K562 (cell line): ENCODE data around the gene DDAH2. TPM values are rescaled to one million over a fixed set of nuclear protein-coding genes. Genes with fewer than 3 reads are reported as not detected.

Experiments
- ATAC-seq: fragments of 200-7000 bp; cut with Tn5 transposase; 3 replicates; pipeline ENCODE4 v1.9.1; 2020; ENCODE audit warnings: moderate library complexity
- BruUV-seq: library from RNA; stranded (reverse); fragments of 400-500 nt; replicated peaks from 2 replicates; lab custom pipeline; 2021; lab: Mats Ljungman, UMichigan
- CTCF ChIA-PET: fragments of 300-600 bp; formaldehyde crosslinking; extraction: SDS; loops from one replicate; lab custom pipeline; 2021; ENCODE audit warnings: low intra/inter-chr PET ratio; lab: Yijun Ruan, JAX
- POLR2A ChIA-PET: fragments of 300-600, 350-650 bp; sonication (Branson Sonifier 250); formaldehyde crosslinking; extraction: SDS; loops from one replicate; lab custom pipeline; 2021; ENCODE audit warnings: antibody characterized with exemption, inconsistent platforms; lab: Yijun Ruan, JAX
- DNase-seq, 4 experiments: peaks; one replicate each; pipeline versions ENCODE4 v3.0.0 to v3.0.0-alpha.2; 2011 to 2018; ENCODE audit warnings: low spot score in 3 of 4, mixed read lengths in 3 of 4; ENCODE audit errors: extremely low read depth in 1 of 4
- FAIRE-seq: peaks from 2 replicates; lab custom pipeline; 2011; peaks lifted over from hg19 to GRCh38; lab: Jason Lieb, UNC
- H2AFZ ChIP-seq: 2 replicates; pipeline ENCODE4 v1.6.0; 2011; ENCODE audit warnings: low read depth, low read length, control low read depth, inconsistent platforms
- H3K27ac ChIP-seq: fragments of 200-600 bp; 3 replicates; pipeline ENCODE4 v1.8.0; 2011; ENCODE audit warnings: low read depth, mild to moderate bottlenecking, control low read depth, inconsistent platforms, low read length, moderate library complexity, mixed read lengths; ENCODE audit errors: extremely low read depth
- H3K27me3 ChIP-seq, 2 experiments: fragments of 300-600 bp in 1 of 2; 2 replicates in 1 of 2; 3 replicates in 1 of 2; pipeline versions ENCODE4 v1.6.0 to v1.8.0; 2011; ENCODE audit warnings: inconsistent platforms in 2 of 2, low read length in 2 of 2, mild to moderate bottlenecking in 1 of 2, mixed read lengths in 1 of 2, moderate library complexity in 1 of 2; ENCODE audit not compliant: control insufficient read depth in 2 of 2, insufficient read depth in 2 of 2
- H3K36me3 ChIP-seq: fragments of 300-600 bp; 3 replicates; pipeline ENCODE4 v1.8.0; 2011; ENCODE audit warnings: mild to moderate bottlenecking, low read length, inconsistent platforms; ENCODE audit not compliant: control insufficient read depth, insufficient read depth
- H3K4me1 ChIP-seq, 2 experiments: fragments of 200-600 bp in 1 of 2; replicated peaks in 1 of 2; 2 replicates in 1 of 2; 3 replicates in 1 of 2; pipeline versions ENCODE4 v1.5.1 to v1.8.0; 2011; ENCODE audit warnings: inconsistent platforms in 2 of 2, low read length in 2 of 2, mild to moderate bottlenecking in 1 of 2, mixed read lengths in 1 of 2, moderate library complexity in 1 of 2; ENCODE audit not compliant: control insufficient read depth in 2 of 2, insufficient read depth in 2 of 2
- H3K4me2 ChIP-seq: 2 replicates; pipeline ENCODE4 v1.6.1; 2011; ENCODE audit warnings: low read length, control low read depth, inconsistent platforms, mixed read lengths; ENCODE audit not compliant: insufficient read depth
- H3K4me3 ChIP-seq: fragments of 200-600 bp; sonication (generic), shearing (Covaris generic); 2 replicates; pipeline ENCODE4 v1.5.1; 2016; ENCODE audit warnings: control low read depth, inconsistent platforms
- H3K79me2 ChIP-seq: fragments of 200-600 bp; 3 replicates; pipeline ENCODE4 v1.8.0; 2011; ENCODE audit warnings: low read length, inconsistent platforms; ENCODE audit not compliant: control insufficient read depth, insufficient read depth
- H3K9ac ChIP-seq, 2 experiments: 2 replicates each; pipeline versions ENCODE4 v1.6.0 to v1.6.1; 2011; ENCODE audit warnings: low read depth in 2 of 2, low read length in 2 of 2, control low read depth in 1 of 2, inconsistent platforms in 1 of 2, mild to moderate bottlenecking in 1 of 2, mixed read lengths in 1 of 2; ENCODE audit not compliant: insufficient read depth in 1 of 2
- H3K9me1 ChIP-seq: one replicate; pipeline ENCODE4 v1.6.0; 2011; ENCODE audit warnings: inconsistent platforms, mild to moderate bottlenecking, low read length, moderate library complexity; ENCODE audit not compliant: control insufficient read depth, insufficient read depth
- H3K9me3 ChIP-seq: replicated peaks from 2 replicates; pipeline ENCODE4 v1.5.1; 2011; ENCODE audit warnings: low read depth, low read length, inconsistent platforms; ENCODE audit not compliant: control insufficient read depth, insufficient read depth
- H4K20me1 ChIP-seq: replicated peaks from 2 replicates; pipeline ENCODE4 v1.6.1; 2011; ENCODE audit warnings: low read length, inconsistent platforms, mixed read lengths; ENCODE audit not compliant: control insufficient read depth, insufficient read depth
- RB1 ChIP-seq: fragments of 450-650 bp; IDR thresholded peaks from 2 replicates; pipeline ENCODE4 v1.6.1; 2017; ENCODE audit warnings: low read depth, mild to moderate bottlenecking
- WGBS: fragments of 100-300 bp; shearing (Covaris generic); methylation state at CpG from one replicate; pipeline ENCODE4 v1.1.6; 2016; ENCODE audit warnings: low coverage, mixed read lengths; ENCODE audit not compliant: insufficient coverage; ENCODE audit errors: missing lambda C conversion rate; 5-methylcytosine and 5-hydroxymethylcytosine counted together
- in situ Hi-C: fragments of 300-500 bp; cut with MboI; formaldehyde crosslinking; loops from 4 replicates; pipeline ENCODE4 v1.15.0; 2018; ENCODE audit warnings: inconsistent platforms, mixed read lengths
- intact Hi-C: fragments of 100-400 bp; cut with micrococcal nuclease; formaldehyde crosslinking; loops from 2 replicates; pipeline ENCODE4 v1.14.2; 2022
- polyA plus RNA-seq, 8 experiments: library from polyadenylated mRNA; depleted of rRNA in 4 of 8; stranded (reverse) in 5 of 8; unstranded in 3 of 8; fragments of >200 nt; fragmentation: Nextera tagmentation in 2 of 8; fragmentation: Illumina TruSeq in 1 of 8; extraction: Ambion mirVana in 2 of 8; extraction: Trizol in 1 of 8; gene quantifications; 2 replicates each; pipeline versions ENCODE4 v1.2.1 to v1.2.3, GENCODE V29; 2011 to 2014; ENCODE audit warnings: inconsistent platforms in 1 of 8, missing spikeins in 1 of 8
- total RNA-seq, 7 experiments: library from RNA; depleted of rRNA in 6 of 7; stranded (reverse); fragments of >200 nt in 6 of 7; fragmentation: Illumina TruSeq in 2 of 7; extraction: Trizol in 2 of 7; gene quantifications; 2 replicates each; pipeline versions ENCODE4 v1.2.1 to v1.2.3, GENCODE V29; 2011 to 2021; ENCODE audit warnings: low replicate concordance in 1 of 7
- TF ChIP-seq, protein P1 (sequence below): fragments of 450-650 bp; IDR thresholded peaks from 2 replicates; pipeline ENCODE4 v1.6.1; 2017; ENCODE audit warnings: antibody characterized with exemption, mild to moderate bottlenecking
- TF ChIP-seq, protein P2 (sequence below): fragments of 450-650 bp; IDR thresholded peaks from 2 replicates; pipeline ENCODE4 v1.6.1; 2016
- TF ChIP-seq, protein P3 (sequence below), 2 experiments: fragments of 250-450 bp in 1 of 2; fragments of 450-650 bp in 1 of 2; sonication (Bioruptor Pico) in 1 of 2; IDR thresholded peaks; 2 replicates each; pipeline versions ENCODE4 v1.6.1 to v1.8.0; 2016 to 2021; ENCODE audit warnings: mild to moderate bottlenecking in 2 of 2, moderate library complexity in 2 of 2, missing compliant biosample characterization in 1 of 2, missing genetic modification characterization in 1 of 2
- TF ChIP-seq, protein P4 (sequence below): sonication (generic); IDR thresholded peaks from 2 replicates; pipeline ENCODE4 v1.6.1; 2016

The DDAH2 gene
- total and polyA plus RNA-seq, 9 of the 15 experiments (the other 6 are each of a cell fraction or from before 2014, with no cell fraction given), result 1.8 to 45.4 (median 21.4) TPM

DNA sequence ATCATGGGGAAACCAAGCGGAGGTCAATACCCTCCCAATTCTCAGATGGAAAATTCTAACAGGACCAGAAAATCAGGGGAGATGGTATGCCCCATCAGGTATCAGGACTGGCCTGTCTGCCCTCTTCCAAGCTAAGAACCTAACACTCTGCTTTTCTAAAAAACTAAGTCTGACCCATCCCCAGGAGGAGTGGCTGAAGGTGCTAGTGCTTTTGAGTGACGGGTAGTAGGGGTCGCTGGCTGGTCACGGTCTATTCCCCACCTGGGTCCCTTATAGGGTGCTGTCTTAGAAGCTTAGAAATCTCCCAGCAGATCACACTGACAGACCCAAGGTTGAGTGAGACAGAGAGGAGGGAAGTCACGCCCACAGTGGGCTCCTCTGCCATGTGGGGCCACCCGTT is 35.6 kb downstream of the DDAH2 start:
- Histone ChIP-seq H3K27ac (no peak overlapping the region), H2AFZ (no peak overlapping the region), H3K9me3 (no peaks in the 10 kb centered on the region), H3K4me1 (peaks cover 38 to 40% of the 10 kb centered on the region in 2 experiments), H3K4me2 (no peak overlapping the region), H3K9ac (peak overlapping the region in 1 of 2 experiments; percentile 59; a peak in 2 of 4 replicates), H3K27me3 (no peaks in the 10 kb centered on the region), H3K79me2 (peaks cover 9% of the 10 kb centered on the region; the same call in 2 of the 3 replicates), H3K4me3 (no peak overlapping the region), H3K36me3 (peaks cover 87% of the 10 kb centered on the region), H3K9me1 (peaks cover 5% of the 10 kb centered on the region), H4K20me1 (no peaks in the 10 kb centered on the region)
- no peak for ATAC-seq
- POLR2A ChIA-PET, result interaction anchor here (0.8 to 7.1 kb wide), 15 partner anchors 9 to 163 kb away, joined by 3 to 158 read pairs (median 7); partner anchors contain the start of genes ABHD16A, CLIC1, DDAH2 and GPANK1
- no peak for DNase-seq
- in situ Hi-C loops (no loop called here), intact Hi-C loops (no loop called here)
- CTCF ChIA-PET, result no interaction called here
- TF ChIP-seq, protein P1, sequence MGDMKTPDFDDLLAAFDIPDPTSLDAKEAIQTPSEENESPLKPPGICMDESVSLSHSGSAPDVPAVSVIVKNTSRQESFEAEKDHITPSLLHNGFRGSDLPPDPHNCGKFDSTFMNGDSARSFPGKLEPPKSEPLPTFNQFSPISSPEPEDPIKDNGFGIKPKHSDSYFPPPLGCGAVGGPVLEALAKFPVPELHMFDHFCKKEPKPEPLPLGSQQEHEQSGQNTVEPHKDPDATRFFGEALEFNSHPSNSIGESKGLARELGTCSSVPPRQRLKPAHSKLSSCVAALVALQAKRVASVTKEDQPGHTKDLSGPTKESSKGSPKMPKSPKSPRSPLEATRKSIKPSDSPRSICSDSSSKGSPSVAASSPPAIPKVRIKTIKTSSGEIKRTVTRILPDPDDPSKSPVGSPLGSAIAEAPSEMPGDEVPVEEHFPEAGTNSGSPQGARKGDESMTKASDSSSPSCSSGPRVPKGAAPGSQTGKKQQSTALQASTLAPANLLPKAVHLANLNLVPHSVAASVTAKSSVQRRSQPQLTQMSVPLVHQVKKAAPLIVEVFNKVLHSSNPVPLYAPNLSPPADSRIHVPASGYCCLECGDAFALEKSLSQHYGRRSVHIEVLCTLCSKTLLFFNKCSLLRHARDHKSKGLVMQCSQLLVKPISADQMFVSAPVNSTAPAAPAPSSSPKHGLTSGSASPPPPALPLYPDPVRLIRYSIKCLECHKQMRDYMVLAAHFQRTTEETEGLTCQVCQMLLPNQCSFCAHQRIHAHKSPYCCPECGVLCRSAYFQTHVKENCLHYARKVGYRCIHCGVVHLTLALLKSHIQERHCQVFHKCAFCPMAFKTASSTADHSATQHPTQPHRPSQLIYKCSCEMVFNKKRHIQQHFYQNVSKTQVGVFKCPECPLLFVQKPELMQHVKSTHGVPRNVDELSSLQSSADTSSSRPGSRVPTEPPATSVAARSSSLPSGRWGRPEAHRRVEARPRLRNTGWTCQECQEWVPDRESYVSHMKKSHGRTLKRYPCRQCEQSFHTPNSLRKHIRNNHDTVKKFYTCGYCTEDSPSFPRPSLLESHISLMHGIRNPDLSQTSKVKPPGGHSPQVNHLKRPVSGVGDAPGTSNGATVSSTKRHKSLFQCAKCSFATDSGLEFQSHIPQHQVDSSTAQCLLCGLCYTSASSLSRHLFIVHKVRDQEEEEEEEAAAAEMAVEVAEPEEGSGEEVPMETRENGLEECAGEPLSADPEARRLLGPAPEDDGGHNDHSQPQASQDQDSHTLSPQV, result no peak
- 0 out of 2 replicates have a peak, but pooled peaks have one; percentile 10 for TF ChIP-seq RB1
- TF ChIP-seq, protein P2, sequence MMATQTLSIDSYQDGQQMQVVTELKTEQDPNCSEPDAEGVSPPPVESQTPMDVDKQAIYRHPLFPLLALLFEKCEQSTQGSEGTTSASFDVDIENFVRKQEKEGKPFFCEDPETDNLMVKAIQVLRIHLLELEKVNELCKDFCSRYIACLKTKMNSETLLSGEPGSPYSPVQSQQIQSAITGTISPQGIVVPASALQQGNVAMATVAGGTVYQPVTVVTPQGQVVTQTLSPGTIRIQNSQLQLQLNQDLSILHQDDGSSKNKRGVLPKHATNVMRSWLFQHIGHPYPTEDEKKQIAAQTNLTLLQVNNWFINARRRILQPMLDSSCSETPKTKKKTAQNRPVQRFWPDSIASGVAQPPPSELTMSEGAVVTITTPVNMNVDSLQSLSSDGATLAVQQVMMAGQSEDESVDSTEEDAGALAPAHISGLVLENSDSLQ, result peak; percentile 80
- TF ChIP-seq, protein P3, sequence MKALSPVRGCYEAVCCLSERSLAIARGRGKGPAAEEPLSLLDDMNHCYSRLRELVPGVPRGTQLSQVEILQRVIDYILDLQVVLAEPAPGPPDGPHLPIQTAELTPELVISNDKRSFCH (CRISPR knock-in tag; IDR thresholded peaks at IDR 0.05), result 0 out of 2 replicates have a peak, but pooled peaks have one; percentile 67
- TF ChIP-seq, protein P3 (tag; IDR thresholded peaks at IDR 0.05), result no peak
- TF ChIP-seq, protein P4, sequence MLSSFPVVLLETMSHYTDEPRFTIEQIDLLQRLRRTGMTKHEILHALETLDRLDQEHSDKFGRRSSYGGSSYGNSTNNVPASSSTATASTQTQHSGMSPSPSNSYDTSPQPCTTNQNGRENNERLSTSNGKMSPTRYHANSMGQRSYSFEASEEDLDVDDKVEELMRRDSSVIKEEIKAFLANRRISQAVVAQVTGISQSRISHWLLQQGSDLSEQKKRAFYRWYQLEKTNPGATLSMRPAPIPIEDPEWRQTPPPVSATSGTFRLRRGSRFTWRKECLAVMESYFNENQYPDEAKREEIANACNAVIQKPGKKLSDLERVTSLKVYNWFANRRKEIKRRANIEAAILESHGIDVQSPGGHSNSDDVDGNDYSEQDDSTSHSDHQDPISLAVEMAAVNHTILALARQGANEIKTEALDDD, result no peak
- 67% methylated on average over 6 of the region's 6 CpGs for WGBS
- no TSS peak for BruUV-seq
- no peak for FAIRE-seq
